ENCODE results near the gene ABI3BP.

The ABI3BP gene

DNA sequence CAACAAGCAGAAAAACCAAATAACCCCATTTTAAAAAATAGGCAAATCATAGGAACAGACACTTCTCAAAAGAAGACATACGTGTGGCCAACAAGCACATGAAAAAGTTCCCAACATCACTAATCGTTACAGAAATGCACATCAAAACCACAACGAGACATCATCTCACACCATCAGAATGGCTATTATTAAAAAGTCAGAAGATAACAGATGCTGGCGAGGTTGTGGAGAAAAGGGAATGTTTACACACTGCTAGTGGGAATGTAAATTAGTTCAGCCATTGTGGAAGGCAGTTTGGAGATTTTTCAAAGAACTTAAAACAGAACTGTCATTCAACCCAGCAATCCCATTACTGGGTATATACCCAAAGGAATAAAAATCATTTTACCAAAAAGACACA, 60.7 kb downstream of the ABI3BP start:
- DNase-seq, result no peak

DNA sequence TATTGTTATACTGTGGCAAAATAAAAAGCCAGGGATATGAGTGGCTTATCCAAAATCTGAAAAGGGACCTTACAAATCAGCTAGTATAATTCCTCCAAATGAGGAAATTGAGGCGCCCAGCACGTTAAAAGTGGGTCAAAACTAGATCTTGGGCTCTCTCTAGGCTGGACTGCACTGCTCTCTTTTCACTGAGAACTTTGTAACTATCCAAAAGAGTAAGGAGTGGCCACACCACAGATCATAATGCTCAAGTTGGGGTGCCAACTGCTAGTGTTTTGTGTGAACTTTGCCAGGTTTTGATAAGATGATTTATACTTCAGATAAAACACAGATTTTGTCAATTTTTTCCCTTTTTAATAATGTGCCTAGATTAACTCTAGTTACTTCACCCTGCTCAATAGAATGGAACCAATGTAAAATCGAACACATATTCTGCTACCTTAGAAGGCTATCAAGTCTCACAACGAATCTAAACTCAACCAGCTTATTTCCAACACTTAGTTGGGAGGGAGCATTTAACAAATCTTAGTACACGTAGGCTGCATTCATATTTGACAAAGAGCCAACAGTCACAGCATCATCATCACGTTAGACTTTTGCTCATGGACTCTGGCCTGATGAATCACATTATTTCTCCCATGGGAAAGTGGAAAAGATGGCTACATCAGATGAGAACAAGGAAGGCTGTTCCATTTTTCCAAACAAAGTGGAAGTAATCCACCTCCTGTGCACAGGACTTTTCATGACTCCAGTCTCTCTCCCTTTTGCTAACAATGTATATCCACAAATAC, 64.4 kb downstream of the ABI3BP start:
- no peak for DNase-seq

DNA sequence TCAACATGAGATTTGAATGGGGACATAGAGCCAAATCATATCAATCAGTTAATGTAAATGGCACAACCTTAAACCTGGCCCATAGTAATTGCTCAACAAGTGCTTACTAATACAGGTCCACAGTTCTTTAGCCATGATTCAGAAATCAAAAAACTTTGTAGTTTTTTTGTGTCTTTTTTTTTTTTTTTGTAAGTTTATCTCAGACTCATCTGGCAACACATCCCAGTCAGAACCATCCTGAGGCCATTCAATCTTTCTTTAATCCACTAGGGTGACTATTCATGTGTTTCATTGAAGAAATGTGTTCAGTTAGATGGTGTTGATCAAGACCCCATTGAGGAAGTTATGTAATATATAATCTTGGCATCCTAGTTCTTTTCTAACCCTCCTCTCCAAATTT, 65.4 kb downstream of the ABI3BP start:
- no peak for DNase-seq

DNA sequence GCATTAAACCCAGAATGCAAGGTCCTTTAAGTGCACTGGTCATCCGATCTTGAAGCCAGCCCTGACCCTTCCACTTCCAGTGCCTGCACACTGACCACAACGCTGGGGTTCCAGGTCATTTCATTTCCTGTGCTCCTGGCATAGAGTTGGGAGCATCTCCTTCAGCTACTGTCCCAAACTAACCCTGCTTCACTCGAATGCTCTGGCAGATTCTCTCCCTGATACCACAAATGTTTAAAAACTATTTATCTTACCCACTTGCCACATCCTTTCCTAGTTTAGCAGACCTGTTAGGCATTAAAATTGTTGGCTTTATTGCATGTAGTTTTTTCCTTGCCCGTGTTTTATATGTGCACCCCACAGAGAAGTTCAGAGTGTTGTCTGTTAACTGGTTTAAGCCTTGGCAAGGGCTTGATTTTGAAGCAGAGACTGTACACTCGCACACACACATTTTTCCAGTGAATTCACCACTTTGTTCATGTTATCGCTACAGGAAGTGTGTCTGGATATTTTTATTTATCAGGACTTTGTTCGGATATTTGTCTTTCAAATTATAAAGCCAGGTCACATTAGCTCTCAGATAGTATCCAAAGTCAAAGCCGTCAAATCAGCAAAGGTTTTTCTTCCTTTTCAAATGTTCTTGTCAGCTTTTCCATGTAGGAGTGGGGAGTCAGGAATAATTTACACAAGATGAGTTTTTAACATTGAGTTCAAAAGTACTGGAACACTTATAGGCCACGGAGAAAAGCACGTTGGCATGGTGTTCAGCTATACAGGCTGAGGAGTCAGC, 77.3 kb downstream of the ABI3BP start:
- DNase-seq, result no peak

DNA sequence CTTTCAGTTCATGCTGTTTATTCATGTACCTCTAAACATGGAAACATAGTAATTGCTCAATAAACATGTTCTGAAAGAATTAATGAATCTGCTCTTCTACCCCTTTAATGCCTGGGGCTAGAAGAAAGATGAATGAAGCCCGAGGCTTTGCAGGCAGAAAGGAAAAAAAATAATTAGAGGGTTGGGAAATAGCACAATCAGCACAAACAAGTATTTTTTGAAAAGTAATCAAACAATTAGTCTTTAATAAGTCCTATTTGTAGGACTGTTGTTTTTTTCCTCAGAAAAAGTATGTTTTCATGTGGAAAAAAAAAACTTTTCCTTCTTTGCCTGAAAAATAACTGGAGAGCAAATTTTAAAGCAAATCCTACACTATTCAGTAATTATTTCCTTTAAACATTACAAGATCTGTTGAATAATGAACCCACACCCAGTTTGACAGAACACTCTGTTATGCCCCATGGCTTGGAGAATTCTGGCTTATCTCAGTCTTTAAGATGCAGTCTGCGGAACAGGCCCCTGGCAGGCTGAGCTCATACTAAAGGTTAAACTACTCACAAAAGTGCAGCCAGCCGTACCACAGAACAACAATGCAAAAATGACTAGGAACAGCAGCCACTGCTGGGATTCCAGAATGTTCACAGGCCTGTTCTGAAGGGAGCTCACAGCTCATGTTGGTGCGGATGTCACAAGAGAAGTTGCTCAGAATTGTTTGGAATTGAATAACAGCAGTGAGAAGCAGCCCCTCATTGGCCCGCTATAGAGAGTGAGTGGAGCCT, 79.2 kb downstream of the ABI3BP start:
- no peak for DNase-seq

DNA sequence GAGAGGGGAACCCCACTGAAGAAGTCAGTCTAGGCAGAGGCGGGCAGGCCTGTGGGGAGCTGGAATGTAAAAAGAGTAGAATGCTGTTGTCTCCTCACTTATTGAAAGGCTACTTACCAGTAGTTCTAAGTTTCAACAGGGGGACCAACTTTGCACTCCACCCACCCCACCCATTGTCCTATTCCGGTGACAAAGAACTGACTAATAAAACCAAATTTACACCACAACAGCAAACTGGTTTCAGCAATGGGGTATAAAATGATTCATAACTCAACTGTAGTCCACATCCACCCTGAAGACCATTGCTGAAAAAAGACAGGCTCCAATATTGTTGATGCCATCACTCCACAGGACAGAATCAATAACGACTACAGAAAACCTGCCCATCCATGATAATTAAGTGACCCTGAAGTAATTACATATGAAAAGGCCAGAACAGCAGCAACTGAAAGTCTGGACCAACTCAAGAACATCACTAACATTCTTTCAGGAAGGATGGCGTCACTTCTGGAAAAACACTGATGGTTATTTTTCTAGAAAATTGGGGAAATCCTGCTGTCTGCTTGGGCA, 80.2 kb downstream of the ABI3BP start:
- DNase-seq, result no peak

DNA sequence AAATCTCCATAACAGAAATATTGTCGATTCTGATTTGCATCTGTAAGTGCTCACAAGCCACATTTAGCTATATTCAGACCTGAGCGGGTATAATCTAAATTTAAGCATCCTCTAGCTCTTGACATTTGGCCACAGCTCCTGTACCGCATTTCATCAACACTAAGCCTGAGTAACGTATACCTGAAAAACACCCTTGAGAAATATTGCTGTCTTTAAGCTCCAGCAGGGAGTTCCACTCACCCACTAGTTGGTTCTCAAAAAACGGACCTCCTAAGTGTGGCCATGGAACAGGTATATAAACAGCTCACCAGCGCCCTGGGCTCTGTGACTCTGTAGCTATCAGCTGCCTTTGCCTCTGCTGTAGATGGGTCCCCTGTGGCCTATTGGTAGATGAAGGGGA, 80.7 kb downstream of the ABI3BP start:
- DNase-seq, result no peak

DNA sequence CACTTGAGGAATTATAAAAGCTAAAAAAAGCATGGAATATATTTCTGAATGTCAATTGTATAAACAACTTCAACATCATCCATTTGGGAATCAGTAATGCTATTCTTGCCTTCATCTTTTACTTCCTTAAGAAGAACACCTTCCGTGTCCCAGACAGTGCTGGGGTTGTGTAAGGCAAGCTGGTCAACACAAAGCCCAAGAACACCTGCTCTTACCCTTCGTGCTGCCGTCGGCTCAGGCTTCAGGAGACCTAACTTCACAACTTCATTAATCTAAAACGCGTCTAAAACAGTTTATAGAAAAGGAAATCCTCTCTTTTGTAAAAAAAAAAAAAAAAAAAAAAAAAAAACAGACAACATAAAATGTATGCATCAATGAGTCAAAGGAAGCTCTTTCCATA, 81.3 kb downstream of the ABI3BP start:
- DNase-seq, result no peak

DNA sequence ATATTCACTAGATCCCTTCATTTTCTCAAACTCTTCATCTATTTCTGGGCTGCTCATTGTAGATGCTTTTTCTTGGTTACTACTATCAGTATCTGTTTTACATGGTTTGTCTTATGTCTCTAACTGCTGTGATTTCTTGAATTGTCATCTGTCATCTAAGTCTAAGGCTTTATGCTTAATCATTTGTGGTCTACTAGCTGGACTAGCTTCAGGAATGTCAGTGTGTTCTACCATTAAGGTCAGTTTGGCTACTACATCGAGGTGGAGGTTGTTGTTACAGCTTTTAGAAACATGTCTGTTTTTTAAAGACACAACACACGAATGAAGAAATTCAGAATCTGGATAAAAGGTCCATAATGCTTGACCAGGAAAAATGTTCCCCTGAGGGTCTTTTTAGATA, 82.2 kb downstream of the ABI3BP start:
- no peak for DNase-seq

DNA sequence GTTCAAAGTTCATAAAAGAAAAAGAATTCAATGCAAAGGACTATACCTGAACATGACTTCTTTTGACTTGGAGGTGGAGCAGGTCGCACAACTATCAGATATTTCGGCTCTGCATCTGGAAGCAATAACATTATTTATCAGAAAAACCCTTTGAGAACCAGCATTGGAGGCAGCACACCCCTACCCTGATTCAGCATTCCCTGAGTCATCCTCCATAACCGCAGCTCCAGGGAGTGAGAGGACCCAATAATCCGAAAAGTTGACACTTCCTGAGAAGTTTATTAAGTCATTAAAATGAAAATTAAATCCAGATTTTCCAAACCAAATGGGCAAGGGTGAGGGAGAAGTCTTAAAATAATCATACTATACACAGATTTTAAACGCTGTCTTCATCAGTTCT, 90.6 kb downstream of the ABI3BP start:
- DNase-seq, result no peak

DNA sequence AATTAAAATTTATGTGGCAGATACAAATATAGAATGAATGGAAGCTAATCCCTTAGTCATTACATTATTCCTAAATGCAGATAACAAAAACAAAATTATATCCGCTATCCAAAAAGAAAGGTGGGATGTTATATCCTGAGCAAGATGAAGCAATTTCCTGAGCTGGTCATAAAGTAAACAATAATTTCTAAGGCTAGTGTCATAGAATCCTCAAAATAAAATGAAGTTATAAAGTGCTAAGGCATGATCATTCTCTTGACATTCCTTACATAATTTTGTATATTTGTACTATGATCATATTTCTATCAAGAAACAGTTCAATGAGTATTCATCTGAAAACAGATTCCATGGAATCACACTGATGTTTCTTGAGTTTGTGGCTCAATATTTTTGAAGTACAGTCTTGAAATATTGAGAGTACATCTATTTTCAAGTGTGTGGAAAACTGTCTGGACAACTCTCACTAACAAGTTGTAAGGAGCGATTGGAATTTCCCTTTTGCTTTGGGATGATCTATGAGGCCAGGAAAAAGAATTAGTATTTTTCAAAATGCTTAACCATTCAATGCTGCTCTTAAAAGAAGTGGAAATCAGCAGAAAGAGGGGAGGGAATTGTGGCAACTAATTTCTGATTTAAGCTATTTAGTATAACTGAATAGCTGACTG, 92.4 kb downstream of the ABI3BP start:
- no peak for DNase-seq

DNA sequence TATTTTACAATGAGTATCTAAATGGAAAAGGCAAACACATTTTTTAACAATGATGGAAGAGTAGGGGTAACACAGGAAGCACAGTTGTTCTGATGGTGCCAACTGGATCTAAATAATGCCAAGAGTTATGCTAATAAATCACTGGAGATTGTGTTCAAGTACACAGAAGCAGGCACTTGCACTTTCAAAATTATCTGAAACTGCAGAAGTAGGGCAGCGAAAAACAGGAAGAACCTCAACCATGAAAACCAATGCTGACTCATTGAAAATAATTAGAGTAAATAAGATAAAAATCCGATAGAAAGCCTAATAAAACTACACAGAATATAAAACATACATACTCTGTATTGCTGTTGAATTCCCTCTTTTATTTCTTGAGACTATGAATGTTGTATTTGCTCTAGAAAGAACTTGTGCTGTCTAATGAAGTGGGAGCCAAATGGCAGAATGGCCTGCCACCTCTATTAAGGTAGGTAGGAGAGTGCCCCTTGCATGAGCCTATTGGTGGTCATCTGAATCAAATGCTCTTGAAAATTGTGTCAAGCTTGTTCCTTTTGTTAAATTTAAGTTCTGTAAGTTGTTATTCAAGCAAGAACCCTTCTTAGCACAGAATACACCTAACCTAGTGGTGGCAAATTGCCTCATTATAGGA, 93.7 kb downstream of the ABI3BP start:
- DNase-seq, result no peak

DNA sequence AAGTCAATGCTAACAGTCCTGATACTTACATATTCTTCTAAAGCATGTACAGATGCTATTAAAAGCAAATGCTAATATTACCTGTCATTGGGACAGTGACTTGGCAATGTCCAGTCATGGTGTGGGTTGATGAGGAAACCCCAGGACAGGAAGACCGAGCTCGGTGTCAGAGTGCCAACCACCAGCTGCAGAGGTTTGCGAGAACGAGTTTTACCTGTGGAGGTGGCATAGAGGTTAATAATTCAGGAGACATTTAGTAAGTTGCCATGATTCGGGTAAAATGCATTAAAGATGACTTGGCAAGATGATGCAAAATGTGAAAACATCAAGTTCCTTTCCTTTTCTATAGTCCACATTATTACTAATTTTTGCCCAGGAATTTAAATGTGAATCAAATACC, 94.5 kb downstream of the ABI3BP start:
- DNase-seq, result no peak

DNA sequence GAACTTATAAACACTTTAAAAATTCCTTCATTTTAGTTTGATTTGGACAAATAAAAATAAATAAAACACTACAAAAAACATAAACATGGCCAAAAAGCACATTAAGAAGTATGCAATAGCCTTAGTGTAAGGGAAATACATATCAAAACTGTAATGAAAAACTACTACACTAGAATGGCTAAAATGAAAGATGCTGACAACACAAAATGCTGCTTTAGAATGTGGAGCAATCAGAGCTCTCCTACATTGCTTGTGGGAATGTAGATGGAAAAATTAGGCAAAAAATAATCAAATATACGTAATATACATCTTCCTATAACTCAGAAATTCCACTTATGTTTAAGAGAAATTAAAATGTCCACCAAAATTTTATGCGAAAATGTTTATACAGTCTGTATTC, 96.2 kb downstream of the ABI3BP start:
- DNase-seq, result no peak

DNA sequence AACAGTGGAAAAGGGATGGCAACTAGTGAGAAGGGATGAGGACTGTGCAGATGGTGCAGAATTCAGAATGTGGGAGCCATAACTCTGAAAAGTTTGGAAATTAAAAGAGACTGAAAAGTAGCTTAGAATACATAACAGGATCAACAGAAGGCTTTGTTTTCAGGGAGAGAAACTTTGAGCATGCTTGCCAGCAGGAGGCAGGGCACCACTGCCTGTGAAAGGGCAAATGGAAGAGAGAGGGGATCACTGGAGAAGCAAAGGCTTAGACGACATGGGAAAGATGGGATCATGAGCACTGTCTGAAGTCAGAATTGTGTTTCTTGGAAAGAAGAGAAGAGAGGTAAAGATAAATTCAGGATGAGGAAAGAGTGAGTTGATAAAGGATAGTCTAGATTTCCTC, 99.6 kb downstream of the ABI3BP start:
- no peak for DNase-seq

DNA sequence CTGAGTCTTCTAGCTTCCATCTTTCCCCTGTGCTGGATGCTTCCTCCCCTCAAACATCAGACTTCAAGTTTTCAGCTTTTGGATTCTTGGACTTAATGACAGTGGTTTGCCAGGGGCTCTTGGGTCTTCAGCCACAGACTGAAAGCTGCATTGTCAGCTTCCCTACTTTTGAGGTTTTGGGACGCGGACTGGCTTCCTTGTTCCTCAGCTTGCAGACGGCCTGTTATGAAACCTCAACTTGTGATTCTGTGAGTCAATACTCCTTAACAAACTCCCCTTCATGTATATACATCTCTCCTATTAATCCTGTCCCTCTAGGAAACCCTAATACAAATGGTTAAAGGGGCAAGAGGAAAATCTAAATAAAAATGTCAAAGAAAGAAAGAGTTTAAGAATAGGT, 100.1 kb downstream of the ABI3BP start:
- no peak for DNase-seq

DNA sequence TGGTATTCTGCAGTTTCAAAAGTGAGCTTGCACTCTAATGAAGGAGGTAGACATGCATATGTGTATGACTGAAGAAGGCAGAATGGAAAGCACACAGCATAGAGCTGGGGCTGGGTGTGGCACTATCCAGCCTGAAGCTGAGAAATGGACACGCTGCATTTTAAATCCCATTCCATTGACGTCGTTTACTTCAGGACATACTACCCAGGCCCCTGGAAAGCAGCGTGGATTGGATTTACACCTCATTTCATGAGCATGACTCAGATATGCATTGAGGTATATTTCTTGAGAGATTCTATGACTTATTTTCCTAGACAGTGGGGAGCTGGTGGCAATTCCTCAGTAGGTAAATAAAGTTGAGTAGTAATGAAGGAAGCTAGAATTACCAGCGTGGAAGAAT, 101.4 kb downstream of the ABI3BP start:
- DNase-seq, result no peak

DNA sequence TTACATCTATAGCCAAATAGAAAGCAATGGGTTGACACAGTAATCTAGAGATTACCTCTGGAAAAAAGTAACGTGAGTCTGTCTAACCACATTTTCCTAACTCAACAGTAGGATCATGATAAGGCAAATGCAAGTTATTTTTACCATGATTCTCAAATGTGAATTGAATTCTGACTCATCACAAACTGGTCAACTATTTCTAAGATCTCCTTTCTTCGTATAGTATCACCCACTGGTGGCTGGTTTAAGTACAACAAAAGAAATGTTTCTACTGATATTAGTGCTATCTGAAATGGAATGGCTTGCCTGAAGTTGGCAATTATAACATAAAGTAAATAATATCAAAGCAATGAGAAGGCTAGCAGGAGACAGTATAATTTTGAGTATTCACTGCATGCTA, 102.2 kb downstream of the ABI3BP start:
- DNase-seq, result no peak

DNA sequence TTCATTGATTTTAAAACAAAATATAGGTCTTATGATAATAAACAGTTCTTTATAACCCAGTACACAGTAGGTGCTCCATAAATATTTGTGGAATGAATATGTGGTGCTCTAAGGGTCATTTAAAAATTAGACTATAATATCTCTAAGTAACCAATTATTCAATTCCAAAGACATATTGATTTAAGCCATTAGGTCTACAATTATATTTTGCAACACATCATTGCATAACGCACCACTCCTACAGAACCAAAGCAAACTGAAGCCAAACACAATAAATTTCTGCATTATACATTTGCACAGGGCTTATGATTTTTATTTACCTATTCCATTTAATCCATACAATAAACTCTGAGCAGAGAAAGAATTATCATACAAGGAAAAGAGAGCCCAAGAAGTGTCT, 104.3 kb downstream of the ABI3BP start:
- no peak for DNase-seq

DNA sequence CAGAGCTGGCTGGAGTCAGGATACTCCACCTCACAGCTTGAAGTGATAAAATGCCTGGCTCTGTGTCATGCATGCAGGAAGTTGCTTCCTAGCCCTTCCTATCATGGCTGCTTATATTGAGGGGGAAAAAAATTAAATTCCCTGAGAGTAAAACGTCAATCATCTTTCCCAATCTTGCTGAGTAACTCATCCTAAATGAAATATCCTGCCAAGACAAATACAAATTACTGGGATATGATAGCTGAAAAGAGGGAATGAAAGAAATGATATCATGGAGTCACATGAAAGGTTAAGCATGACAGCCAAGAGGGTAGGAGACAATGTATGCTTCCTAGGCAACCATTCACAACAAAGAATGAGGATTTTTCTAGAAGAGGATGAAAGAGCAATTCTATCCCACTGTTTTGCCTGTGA, 110.6 kb downstream of the ABI3BP start:
- DNase-seq, result no peak

DNA sequence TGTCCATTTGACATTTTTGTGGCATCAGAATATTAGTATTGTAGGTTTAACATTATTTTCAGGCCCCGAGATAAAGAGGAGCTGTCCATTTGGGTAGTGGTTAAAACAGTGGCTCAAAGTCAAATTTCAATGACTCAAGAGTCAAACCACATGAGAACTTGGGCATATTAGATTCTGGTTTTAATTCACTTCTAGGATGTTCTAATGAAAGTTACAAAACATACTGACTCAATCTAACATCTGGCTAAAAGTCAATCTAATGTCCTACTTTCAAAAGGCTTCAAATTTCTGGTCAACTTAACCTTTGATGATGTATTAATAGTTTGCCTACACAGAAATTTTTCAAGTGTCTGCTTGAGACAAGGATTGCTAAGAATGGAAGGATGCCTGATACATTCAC, 112.4 kb downstream of the ABI3BP start:
- DNase-seq, result no peak

DNA sequence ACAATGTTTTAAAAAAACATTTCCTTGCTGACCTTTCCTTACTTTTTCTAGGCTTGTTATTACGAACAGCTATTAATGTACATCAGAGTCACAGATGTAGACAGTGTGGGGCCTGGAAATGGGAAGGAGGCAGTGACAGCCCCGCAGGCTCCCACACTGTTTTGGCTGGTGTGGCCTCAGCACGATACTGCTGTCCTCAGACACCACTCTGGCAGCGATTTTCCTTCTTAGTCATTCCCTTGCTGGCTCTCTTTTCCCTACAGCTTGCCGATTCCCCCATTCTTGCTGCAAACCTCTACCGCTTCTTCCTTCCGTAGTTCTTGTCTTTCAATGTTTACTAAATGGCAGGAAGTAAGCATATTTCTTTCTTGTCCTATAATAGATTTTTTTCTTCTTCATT, 113.1 kb downstream of the ABI3BP start:
- DNase-seq, result no peak
